HG03469 (cell line): ENCODE data around the gene TMEFF2.
A peak's percentile ranks its signal among the peaks of the same experiment; 100 is the strongest.
"Not testable (repeated sequence)": the region's sequence is repeated elsewhere in the genome, so short reads cannot be mapped to it uniquely, and the experiment has no call there.

Experiments used
- ATAC-seq: cut with Tn5 transposase; IDR thresholded peaks from one replicate; pipeline ENCODE4 v1.9.1; 2021; ENCODE audit warnings: mild to moderate bottlenecking, moderate library complexity, moderate number of reproducible peaks; ENCODE audit not compliant: unreplicated experiment

TMEFF2 gene

DNA sequence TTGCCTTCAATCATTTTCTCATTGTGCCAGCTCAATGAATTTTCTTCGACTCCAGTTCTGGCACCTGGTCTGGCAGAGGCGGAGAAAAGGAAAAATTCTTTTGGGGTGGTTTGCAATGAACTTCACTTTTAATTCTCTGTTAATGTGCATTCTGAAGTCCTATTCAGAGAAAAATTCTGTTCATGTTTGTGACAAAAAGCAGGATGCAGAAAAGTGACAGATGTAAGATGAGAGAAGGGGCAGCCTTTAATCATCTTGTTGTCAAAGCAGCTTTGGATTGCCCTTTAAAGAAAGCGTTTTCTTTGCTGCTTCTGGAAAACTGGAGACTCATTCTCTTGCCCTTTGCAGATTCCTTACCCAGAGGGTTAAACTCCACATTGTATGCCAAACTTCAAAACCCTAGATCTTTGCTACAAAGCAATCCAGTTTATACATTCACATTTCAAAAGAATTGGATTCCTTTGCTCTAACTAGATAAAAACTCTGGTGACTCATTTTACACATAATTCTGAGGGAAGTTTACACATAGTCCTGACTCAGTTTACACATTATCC is 253.3 kb downstream of the TMEFF2 start:
- ATAC-seq = no peak

DNA sequence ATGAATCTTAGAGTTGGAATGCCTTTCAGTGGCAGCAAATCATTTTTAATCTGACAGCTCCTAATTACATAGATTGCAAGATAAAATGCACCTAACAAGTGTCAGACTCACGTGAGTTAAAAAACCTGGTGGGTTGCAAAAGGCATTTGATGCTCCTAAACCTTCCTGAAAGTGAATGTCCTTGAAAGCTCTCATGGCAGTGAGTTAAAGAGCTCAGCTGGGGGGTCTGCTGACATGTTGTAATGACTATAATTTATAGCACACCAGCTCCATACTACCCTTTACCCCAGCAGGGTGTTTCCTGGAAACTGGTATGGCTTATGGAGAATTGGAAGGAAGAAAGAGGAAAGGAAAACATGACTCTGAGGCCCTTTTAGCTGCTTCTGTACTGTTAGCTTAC is 256.0 kb downstream of the TMEFF2 start:
- ATAC-seq = no peak

DNA sequence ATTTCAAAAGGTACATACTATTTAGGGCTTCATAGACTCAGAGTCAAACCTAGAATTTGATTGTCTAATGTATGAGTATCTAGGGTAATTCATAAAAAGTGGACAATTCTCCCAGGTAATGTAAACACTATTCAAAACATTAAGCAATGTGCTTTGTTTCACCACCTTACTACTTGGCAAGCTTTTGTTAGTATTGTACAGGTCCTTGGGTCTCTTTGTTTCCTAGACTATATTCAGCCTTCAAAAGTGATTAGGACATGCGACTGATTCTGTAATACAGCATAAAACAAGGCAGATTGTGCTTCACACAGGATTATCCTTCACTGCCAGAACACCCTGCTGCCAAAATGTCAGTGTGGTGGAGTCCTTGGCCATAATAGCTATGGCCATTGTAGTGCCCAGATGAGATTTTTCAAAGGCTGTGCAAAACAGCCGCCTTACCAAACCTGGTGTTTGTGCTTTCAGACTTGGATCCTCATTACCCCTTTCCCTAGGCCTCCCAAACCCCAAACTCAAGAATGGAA is 257.8 kb downstream of the TMEFF2 start:
- no peak for ATAC-seq

DNA sequence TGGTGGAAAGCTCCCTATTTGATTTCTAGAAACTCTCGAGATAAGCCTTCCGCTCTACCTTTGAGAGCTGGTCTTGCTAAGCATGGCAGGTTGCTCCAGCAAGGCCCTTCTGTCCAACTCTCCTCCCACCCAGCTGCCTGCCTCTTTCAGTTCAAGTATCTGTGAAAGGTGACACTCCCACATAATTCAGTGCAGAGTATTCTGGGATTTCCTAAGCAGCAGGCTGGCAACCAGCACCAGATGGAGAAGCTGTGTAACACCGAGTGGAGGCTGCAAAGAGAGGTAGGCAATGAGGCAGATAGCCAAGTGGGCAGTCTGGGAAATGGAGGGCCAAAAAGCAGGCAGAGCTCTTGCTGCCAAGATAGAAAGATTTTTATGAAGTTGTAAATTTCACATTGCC is 259.5 kb downstream of the TMEFF2 start:
- no peak for ATAC-seq

DNA sequence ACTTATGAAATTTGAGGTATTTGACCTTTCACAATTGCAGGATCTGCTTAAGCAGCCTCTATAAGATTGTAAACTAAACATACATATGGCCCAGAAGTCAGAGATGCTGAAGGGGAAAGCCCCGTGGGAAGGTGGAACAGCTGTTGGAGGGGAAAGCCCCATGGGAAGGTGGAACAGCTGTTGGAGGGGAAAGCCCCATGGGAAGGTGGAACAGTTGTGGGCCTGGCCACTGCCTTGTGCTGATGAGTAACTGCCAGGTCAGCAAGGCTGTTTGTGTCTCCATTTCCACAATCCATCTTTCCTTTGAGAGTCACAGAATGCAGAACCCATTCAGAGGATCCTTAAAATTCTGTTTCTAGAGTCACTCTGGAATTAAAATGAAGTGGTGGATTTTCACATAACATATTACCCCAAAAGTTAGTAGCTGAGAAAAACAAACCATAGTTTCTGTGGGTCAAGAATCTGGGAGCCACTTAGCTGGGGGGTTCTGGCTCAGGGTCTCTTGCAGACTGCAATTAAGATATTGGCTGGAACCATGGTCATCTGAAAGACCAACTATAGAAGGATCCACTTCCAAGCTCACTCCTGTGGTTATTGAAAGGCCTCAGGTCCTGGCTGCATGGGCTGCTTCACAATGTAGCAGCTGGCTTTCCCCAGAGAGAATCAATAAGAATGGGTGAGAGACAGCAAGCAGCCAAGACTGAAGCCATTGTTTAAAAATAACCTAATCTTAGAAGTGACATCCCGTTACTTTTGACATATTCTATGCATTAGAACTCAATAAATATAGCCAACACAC is 261.2 kb downstream of the TMEFF2 start:
- peak; percentile 83 for ATAC-seq

DNA sequence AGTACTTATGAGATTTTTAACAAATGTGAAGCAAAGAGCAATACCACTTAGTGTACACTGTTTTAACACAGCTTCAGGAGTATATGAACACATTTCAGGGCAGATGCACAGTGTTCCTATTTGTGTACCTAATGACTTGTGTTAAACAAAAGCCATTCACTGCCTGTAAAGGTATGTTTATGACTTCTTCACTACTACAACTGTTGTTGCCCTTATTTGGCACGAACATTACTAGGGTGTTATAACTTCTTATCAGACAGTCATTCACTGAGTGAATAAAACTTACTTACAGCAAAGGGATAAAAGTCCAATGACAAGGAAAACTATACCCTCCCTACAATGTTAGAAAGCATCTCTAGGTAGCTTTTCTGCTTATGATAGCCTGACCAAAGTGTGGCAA is 262.4 kb downstream of the TMEFF2 start:
- ATAC-seq = no peak

DNA sequence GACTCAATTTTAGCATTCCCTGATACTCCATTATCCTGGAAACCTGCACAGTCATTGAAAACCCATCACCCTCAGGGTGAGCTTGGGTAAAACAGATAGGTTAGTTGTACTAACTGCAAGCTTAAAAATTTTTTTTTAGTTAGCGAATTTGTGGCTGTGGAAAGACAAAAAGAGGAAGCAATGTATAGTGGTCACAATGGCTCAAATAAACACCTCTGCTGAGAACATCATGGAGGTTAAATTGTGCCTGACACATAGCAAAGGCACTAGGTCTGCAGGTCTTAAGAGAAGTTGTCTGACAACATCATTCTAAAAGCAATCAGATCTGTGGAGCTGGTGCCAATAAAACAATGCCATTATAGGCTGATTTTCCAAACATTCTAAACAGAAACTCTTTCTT is 263.4 kb downstream of the TMEFF2 start:
- ATAC-seq = peak; percentile 38

DNA sequence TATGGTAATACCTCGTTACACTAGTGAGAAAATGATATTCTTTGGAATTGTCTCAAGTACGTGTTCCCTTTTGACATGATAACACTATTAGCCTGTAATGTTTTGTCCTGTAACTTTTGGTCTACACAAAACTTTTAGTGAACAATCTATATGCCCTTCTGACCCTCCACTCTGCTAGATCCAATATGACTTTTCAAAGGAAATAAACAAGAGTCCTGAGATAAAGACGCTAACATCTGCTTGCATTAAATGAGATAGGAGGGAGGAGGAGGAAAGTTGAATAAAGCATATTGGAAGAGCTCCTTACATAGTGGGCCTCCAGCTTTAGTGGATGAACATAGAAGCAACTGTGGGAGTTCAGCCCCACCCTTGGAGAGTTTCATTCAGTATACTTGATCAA is 264.5 kb downstream of the TMEFF2 start:
- no peak for ATAC-seq

DNA sequence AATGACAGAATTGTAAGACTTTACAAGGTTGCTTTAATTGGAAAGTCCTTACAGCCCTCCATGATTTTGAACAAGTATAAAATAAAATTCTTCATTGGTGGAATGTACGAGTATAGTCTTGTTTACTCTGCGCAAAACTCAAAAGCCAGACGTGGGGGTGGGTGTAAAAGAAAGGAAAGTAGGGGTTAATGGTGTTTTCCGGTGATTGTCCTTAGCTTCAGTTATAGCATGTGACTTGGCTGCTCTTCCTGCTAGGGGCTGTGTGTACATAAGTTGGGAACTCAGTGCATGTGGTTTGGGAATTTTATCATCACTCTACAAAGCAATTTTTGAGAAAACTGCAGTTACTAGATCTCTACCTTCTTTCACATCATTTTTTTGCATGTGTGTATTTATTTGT is 265.4 kb downstream of the TMEFF2 start:
- no peak for ATAC-seq

DNA sequence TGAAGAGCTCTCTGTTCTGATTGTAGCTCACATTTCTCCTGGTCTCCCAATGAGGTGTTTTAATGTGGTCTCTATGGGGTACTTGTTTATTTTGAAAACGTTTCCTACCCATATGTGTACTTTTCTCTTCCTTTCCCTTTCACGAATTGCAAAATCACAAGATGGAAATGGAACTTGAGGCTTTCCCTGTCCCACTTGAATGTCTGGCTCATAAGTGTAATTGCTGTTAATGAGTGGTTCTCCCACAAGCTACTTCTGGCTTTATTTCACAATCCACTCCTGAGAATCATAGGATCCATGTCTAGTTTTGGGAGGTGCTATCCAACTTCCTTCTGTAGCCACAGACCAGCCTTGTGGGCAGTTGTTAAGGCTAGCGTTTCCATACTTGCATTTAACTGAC is 266.7 kb downstream of the TMEFF2 start:
- ATAC-seq = no peak

DNA sequence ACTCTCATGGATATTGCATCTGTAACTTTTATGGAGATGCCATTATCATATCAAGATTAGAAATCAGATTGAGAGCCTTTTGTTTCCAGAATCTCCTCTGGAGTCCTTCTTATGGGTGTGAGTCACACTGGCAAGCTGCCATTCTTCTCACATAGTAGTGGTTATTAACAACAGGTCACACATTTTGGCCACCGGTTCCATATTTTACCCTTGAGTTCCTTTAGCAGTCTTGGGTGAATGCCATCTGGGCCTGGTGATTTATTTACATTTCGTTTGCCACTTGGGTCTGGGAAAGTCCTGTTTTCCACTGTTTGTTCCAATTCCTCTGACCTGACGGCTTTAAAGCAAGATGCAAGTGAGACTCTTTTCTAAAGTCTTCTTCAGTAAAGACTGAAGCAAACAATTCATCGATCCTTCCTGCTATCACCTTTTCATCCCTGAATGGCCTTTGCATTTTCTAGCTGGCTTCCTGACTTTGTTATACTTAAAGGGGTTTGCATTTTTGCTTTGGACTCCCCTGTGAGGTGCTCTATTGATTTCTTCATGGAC is 267.3 kb downstream of the TMEFF2 start:
- ATAC-seq = no peak

DNA sequence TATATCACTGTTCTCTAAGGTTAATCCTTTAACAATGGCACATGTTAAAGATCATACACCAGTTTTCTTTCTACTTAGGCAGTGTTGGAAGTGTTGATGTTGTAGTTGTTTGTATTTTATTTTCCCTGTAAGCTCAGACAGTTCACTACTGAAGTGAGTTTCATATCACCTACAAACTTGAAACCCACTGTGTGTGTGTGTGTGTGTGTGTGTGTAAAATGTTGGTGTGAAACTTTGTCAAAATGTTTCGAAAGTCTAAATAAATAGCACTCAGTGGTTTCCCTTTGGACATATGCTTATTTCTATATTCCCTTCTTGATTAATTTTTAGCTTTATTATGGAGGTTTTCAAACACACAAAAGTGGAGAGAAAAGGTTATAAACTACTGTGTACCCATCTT is 268.1 kb downstream of the TMEFF2 start:
- no peak for ATAC-seq

DNA sequence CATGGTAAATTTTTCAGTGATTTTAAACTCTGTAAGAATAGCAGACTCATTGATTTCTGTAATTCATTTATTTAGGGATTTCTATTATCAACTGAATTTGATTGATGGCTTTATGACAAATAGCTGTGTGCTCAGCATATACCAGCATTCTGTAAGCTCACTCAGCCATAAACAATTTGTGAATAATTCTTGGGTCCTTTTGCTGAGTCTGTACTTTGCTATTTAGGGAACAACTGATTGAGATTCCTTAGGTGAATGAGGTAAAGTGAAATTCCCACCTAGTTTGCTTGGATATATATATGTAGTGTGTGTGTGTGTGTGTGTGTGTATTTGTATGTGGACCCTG is 271.1 kb downstream of the TMEFF2 start:
- ATAC-seq = no peak

DNA sequence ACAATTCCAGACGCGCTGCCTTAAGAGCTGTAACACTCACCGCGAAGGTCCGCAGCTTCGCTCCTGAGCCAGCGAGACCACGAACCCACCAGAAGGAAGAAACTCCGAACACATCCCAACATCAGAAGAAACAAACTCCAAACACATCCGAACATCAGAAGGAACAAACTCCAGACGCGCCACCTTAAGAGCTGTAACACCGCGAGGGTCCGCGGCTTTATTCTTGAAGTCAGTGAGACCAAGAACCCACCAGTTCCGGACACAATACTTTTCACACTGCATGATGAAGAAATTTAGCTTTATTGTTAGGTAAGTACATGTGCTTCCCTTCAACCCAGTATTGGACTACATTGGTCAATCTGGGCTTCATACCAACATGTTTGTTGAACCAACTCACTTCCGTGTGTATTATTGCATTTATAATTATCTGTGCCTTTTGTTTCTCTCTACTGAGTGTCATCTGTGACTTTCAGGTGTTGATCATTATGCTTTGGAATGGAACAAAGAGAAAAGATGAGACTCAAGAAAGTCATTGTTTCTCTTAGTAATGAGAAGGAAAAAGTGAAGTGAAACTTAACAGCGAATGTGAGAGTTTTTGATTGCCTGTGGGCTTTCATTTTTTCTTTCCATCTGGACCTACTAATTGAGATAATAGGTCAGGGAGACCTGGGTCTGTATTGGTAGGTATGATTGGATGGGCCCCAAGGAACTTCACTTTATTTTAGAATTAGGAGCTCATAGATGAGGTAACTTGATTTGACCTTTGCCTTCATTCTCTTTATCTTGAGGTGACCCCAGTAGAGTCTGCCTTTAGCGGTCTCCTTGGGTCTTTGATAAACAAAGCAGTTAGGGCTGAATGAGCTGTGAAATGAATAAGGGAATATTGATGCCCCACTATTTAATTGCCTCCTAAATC is 271.7 kb downstream of the TMEFF2 start:
- ATAC-seq = peak; percentile 98

DNA sequence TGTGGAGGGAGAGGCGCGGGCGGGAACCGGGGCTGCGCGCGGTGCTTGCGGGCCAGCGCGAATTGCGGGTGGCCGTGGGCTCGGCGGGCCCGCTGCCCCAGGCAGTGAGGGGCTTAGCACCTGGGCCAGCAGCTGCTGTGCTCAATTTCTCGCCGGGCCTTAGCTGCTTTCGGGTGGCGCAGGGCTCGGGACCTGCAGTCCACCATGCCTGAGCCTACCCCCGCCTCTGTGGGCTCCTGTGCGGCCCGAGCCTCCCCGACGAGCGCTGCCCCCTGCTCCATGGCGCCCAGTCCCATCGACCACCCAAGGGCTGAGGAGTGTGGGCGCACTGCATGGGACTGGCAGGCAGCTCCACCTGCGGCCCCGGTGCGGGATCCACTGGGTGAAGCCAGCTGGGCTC is 273.1 kb downstream of the TMEFF2 start:
- ATAC-seq = not testable (repeated sequence)

DNA sequence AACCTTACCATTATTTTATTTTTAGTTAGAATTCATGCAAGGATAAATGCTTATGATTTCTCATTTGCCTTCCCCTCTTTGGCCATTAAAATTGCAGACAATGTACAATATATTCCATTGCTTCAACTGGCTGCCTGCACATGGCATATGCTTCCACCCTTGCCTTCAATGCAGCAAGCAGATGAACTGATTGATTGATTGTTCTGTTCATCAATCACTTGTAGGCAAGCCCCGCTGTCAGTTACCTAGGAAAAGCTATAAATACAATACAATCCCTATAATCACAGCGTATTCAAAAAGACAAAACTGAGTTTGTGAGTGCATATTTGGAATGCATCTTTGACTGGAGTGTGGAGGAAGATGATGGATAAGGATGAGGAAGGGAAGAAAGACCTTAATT is 274.2 kb downstream of the TMEFF2 start:
- ATAC-seq = no peak

DNA sequence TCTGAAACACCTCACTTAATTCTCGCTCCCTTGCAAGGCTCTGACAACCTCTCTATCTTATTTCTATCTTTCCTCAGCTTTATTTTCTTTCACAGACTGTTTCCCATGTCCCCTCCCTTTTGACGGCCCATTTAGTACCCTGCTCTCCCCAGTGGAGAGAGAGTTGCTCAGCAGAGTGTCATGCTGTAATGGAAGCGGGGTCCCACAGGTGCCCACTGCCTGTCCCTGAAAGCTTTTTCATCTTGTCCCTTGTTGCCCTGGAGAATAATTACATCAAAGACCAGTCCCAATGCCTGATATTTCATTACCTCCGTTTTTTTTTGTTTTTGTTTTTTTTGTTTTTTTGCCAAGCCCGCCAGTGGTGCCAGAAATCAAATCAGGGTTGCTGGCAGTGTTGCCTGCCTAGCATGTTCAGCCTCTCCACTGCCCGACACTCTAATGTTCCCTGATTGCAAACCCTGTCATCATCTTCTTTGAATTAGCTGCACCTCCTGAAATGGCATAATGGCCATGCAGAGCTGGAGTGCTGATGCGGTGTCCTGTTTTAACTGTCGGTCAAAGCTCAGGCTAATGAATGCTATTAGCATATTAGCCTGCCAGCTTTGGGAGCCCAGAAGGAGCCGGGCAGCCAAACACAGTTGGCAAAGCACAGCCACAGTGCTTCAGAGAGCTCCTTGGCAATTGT is 276.6 kb downstream of the TMEFF2 start:
- ATAC-seq = no peak

DNA sequence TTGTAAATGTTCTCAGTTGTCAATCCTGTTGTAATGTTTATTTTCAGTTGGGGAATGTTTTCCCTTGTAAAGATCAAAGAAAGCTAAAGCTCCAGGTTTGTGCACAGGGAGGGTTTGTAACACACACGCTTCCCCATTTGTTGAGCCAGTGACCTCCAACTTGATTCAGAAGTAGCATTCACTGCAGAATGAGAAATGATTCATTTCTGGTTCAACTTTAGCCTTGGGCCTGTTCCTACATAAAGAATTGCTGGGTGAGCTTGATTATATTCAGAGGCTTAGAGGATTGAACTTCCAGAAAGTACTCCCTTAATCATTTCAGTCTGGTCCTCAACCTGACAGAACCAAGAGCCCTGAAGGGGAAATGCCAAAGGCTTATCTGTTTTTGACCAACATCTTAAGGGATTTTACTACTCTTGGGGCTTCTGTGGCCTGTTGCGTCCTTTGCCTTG is 277.3 kb downstream of the TMEFF2 start:
- ATAC-seq = no peak

DNA sequence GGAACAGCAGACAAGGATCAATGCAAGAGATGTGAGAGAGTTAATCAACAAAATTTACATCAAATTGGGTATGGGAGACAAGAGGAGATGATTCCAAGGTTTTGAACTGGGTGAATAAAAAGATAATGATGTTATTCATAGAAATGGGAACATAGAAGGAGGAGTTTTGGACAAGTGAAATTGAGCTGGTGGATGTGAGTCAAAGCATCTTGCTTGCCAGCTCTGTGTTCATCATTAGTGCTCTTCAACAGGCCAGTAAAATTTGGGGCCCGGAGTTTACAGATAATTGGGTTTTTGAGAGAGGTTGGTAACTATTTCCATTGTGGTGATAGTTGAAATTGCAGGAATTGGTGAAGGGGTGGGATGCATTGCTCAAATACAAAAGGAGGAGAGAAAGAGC is 277.9 kb downstream of the TMEFF2 start:
- ATAC-seq = no peak

DNA sequence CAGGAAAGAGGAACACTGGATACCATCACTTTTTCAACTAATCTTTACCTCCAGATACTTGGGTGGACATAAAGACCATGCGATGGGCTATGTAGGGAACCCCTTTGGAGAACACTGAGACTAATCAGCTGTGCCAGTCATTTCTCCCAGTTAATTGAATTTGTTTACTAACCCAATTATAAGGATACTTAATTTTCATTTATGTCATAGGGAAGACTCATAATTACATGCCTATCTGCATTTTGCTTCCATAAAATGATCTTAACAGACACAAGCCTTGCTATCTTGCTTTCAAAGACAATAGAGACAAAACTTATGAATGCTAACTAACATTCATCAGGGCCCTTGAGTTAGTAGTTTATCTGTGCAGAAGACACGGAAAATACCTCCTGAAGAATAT is 279.0 kb downstream of the TMEFF2 start:
- no peak for ATAC-seq

DNA sequence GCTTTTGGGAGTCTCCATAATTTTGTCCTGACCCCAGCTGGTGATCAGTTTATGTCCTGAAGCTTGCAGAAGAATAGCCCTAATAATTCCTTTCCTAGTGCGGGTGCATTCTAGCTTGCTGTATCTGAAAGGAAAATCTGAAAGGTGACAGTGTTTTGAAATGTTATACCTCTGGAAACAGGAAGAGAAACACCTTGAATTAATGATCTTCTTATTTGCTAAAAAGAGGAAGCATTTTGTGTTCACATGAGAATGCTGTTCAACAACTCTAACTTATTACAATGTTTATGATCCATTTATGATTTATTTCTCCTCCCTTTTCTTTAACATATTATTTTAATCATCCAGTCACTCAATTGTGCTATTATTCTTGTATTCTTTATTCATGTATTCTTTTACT is 280.9 kb downstream of the TMEFF2 start:
- no peak for ATAC-seq
